OCI-LY3 (cell line): ENCODE data around the gene COG8.
A peak's percentile ranks its signal among the peaks of the same experiment; 100 is the strongest.

Source experiments
- H2AFZ ChIP-seq: fragments of 200-600, 300-600 bp; shearing (Covaris generic); 2 replicates; pipeline ENCODE4 v1.6.0; 2014; ENCODE audit warnings: antibody characterized with exemption, low read depth, low read length
- H3K27ac ChIP-seq: fragments of 200-600, 300-600 bp; sonication (generic); 2 replicates; pipeline ENCODE4 v1.5.1; 2014; ENCODE audit warnings: mild to moderate bottlenecking, low read length, moderate library complexity, mixed read lengths
- H3K27me3 ChIP-seq: fragments of 200-600, 300-600 bp; sonication (generic); 2 replicates; pipeline ENCODE4 v1.6.1; 2014; ENCODE audit warnings: low read depth, low read length, mixed read lengths
- H3K36me3 ChIP-seq: fragments of 200-600, 300-600 bp; sonication (generic); replicated peaks from 2 replicates; pipeline ENCODE3; 2014; ENCODE audit warnings: low read depth, low read length, mixed read lengths
- H3K4me1 ChIP-seq: fragments of 300-600, 200-600 bp; sonication (generic); 2 replicates; pipeline ENCODE4 v1.6.1; 2014; ENCODE audit warnings: low read length, mixed read lengths
- H3K4me2 ChIP-seq: fragments of 200-600, 300-600 bp; sonication (generic); 2 replicates; pipeline ENCODE4 v1.6.1; 2014; ENCODE audit warnings: low read length, mixed read lengths
- H3K4me3 ChIP-seq: fragments of 300-600, 200-600 bp; sonication (generic); 2 replicates; pipeline ENCODE4 v1.5.1; 2014; ENCODE audit warnings: antibody characterized with exemption, mild to moderate bottlenecking, low read length, moderate library complexity
- H3K79me2 ChIP-seq: fragments of 300-600, 200-600 bp; shearing (Covaris generic); 2 replicates; pipeline ENCODE4 v1.6.1; 2014; ENCODE audit warnings: mild to moderate bottlenecking, low read length, mixed read lengths
- H3K9ac ChIP-seq: fragments of 300-600, 200-600 bp; shearing (Covaris generic); 2 replicates; pipeline ENCODE4 v1.6.0; 2014; ENCODE audit warnings: mild to moderate bottlenecking, low read length, moderate library complexity
- H3K9me3 ChIP-seq: fragments of 200-600, 300-600 bp; shearing (Covaris generic); 2 replicates; pipeline ENCODE4 v1.6.1; 2014; ENCODE audit warnings: low read length, mixed read lengths; ENCODE audit not compliant: insufficient read depth
- H4K20me1 ChIP-seq: fragments of 200-600, 300-600 bp; sonication (generic); 2 replicates; pipeline ENCODE4 v1.6.1; 2016; ENCODE audit warnings: low read length, mixed read lengths; ENCODE audit not compliant: insufficient read depth
- CTCF ChIP-seq: fragments of 200-600, 300-600 bp; sonication (generic); IDR thresholded peaks from 2 replicates; pipeline ENCODE4 v1.5.1; 2014; ENCODE audit warnings: antibody characterized with exemption, low read length, low read depth
- EZH2phosphoT487 ChIP-seq: fragments of 200-600 bp; shearing (Covaris generic); IDR thresholded peaks from 2 replicates; pipeline ENCODE4 v1.6.1; 2018; ENCODE audit warnings: antibody characterized with exemption, mixed run types, low read depth

The COG8 gene

GRCh38 chr16:69338557-69339288 is 641 bp downstream of the COG8 start:
- Histone ChIP-seq H3K79me2 (peaks cover 62% of the 10 kb centered on the region), H3K27me3 (no peaks in the 10 kb centered on the region), H4K20me1 (no peaks in the 10 kb centered on the region), H3K4me3 (peak overlapping the region; percentile 85), H3K4me1 (peaks cover 16% of the 10 kb centered on the region), H2AFZ (peak overlapping the region; percentile 63; the same call in 1 of the 2 replicates), H3K9me3 (no peaks in the 10 kb centered on the region), H3K36me3 (peaks cover 37% of the 10 kb centered on the region), H3K27ac (peak overlapping the region; percentile 63), H3K4me2 (peak overlapping the region; percentile 69), H3K9ac (peak overlapping the region; percentile 73)
- TF ChIP-seq CTCF: no peak
- no peak for TF ChIP-seq EZH2phosphoT487

GRCh38 chr16:69334696-69335095 is 4.7 kb downstream of the COG8 start:
- H3K4me3 ChIP-seq: no peak overlapping the region
- H3K79me2 ChIP-seq: peaks cover 53% of the 10 kb centered on the region
- no peak overlapping the region for H3K9ac ChIP-seq
- H4K20me1 ChIP-seq: peaks cover under 1% of the 10 kb centered on the region; the same call in 1 of the 2 replicates
- H3K4me1 ChIP-seq: peaks cover 10% of the 10 kb centered on the region
- H3K9me3 ChIP-seq: no peaks in the 10 kb centered on the region
- H2AFZ ChIP-seq: no peak overlapping the region
- H3K27me3 ChIP-seq: no peaks in the 10 kb centered on the region
- no peak overlapping the region for H3K27ac ChIP-seq
- peaks cover 32% of the 10 kb centered on the region for H3K36me3 ChIP-seq
- no peak for TF ChIP-seq EZH2phosphoT487
- no peak for TF ChIP-seq CTCF
- H3K4me2 ChIP-seq: no peak overlapping the region

DNA sequence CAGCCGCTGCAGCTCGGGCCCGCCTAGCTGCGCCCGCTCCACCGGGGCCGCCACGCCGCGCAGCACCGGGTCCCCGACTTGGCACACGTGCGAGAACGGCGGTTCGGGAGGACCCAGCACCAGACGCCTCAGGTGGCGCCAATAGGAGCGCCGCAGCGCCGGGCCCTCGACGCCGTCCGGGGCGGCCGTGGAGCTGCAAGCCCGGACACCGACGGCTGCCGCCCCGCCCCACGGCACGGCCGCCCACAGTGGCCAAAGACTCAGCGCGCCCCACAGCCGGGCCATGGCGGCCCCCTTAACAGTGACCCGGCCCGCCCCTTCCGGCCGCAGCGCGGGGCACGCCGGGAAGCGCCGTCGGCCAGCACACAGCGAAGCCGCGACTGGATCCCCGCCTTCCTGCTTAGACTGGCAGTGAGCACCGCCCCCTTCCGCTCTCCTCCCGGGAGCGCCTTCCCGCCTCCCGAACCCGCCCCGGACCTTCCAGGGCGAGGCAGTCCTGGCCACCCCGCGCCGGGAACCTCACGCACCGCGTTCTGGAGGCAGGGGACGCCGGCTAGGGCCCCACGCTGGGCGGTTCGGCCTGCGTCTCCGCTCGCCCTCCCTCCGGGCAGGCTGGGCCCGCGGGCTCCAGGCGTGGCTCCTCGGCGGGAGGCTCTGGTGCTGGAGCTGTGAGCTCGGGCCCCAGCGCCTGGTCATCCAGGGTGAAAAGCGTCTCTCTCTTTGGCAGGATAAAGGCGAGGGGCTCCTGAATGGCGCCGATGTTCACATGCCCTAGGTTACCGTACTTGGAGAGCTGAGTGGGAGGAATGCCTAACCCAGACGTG is 8.9 kb downstream of the COG8 start, which contains the start of gene PDF:
Gene PDF (minus strand): TSS at position 303 of the 824 bp plus-strand sequence. CDS start 18 bp downstream, at position 285.
- TF ChIP-seq CTCF (no peak), EZH2phosphoT487 (no peak)
- peaks cover 28% of the 10 kb centered on the region for H4K20me1 ChIP-seq
- H3K4me1 ChIP-seq: peaks cover 17% of the 10 kb centered on the region
- peaks cover 68% of the 10 kb centered on the region for H3K79me2 ChIP-seq
- no peak within 1 kb of the TSS for H2AFZ ChIP-seq
- peak within 1 kb of the TSS; percentile 76 for H3K9ac ChIP-seq
- peaks cover 61% of the 10 kb centered on the region for H3K36me3 ChIP-seq
- H3K27ac ChIP-seq: peak within 1 kb of the TSS; percentile 60
- peak within 1 kb of the TSS; percentile 87 for H3K4me3 ChIP-seq
- no peaks in the 10 kb centered on the region for H3K27me3 ChIP-seq
- H3K9me3 ChIP-seq: no peaks in the 10 kb centered on the region
- H3K4me2 ChIP-seq: peak within 1 kb of the TSS; percentile 98
